ENCODE data around the gene GPS1.

The GPS1 gene

DNA sequence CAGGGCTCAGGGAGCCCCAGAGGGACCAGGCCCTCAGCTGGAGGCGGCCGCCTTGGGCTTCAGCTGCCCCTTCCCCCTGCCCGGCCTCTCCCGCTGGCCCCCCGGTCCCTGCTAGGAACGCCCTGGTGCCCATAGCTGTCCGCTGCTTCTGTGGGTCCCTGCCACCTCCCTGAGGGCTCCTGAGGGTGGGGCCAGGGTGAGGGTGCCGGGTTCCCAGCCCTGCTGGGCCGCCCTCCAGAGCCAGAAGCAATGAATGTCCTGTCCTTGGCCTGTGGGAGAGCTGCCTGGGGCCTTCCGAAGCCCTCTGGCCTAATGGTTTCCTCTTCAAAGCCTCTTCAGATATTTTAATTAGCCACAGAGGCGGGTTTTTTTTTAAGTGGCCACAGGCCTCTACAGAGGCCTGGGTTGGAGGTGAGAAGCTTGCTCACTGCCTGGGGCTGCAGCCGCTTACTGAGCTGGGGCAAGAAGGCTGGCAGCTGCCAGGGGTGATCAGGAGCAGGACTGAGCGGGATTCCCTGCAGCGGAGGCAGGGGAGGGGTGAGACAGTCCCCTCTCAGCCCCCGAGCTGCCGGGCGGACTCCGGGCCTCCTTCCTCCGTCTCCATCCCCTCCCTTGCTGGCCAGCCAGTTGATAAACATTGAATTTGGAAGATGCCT, 38.9 kb upstream of the GPS1 start:
- TF ChIP-seq FOXP2 (optimal IDR thresholded peaks at IDR 0.05; ENCODE audit: borderline replicate concordance, extremely low read depth, extremely low read length, insufficient read depth) (no peak), TAF1 (IDR thresholded peaks at IDR 0.05; ENCODE audit: borderline replicate concordance, insufficient read depth, low read length) (no peak), POLR2AphosphoS5 (IDR thresholded peaks at IDR 0.05; ENCODE audit: low read depth, low read length) (no peak), SIN3A (IDR thresholded peaks at IDR 0.05; ENCODE audit: borderline replicate concordance, insufficient read depth, low read length) (no peak)
- TF ChIP-seq, protein P1, sequence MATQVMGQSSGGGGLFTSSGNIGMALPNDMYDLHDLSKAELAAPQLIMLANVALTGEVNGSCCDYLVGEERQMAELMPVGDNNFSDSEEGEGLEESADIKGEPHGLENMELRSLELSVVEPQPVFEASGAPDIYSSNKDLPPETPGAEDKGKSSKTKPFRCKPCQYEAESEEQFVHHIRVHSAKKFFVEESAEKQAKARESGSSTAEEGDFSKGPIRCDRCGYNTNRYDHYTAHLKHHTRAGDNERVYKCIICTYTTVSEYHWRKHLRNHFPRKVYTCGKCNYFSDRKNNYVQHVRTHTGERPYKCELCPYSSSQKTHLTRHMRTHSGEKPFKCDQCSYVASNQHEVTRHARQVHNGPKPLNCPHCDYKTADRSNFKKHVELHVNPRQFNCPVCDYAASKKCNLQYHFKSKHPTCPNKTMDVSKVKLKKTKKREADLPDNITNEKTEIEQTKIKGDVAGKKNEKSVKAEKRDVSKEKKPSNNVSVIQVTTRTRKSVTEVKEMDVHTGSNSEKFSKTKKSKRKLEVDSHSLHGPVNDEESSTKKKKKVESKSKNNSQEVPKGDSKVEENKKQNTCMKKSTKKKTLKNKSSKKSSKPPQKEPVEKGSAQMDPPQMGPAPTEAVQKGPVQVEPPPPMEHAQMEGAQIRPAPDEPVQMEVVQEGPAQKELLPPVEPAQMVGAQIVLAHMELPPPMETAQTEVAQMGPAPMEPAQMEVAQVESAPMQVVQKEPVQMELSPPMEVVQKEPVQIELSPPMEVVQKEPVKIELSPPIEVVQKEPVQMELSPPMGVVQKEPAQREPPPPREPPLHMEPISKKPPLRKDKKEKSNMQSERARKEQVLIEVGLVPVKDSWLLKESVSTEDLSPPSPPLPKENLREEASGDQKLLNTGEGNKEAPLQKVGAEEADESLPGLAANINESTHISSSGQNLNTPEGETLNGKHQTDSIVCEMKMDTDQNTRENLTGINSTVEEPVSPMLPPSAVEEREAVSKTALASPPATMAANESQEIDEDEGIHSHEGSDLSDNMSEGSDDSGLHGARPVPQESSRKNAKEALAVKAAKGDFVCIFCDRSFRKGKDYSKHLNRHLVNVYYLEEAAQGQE (IDR thresholded peaks at IDR 0.05; ENCODE audit: insufficient read depth in 1 of 2, low read depth in 2 of 2, low read length in 2 of 2): no peak

DNA sequence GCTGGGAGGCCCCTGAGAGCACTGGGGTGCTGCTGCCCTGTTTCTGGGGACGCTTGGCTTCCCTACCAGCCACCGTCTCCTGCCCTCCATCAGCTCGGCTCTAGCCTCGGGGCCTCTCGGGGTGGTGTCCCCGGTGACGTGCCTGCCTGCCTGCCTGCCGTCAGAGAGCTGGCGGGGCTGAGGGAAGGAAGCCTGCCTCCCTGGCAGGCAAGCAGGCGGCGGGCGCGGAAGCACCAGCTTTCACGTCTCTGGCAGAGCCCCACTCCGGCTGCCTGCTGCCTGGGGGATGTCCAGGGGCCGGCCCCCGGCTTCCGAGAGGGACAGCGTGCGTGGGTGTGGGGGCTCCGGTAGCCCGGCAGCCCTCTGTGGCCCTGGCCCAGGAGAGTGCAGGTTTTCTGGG, 38.4 kb upstream of the GPS1 start:
- TF ChIP-seq TAF1 (IDR thresholded peaks at IDR 0.05; ENCODE audit: borderline replicate concordance, insufficient read depth, low read length) (no peak), FOXP2 (optimal IDR thresholded peaks at IDR 0.05; ENCODE audit: borderline replicate concordance, extremely low read depth, extremely low read length, insufficient read depth) (no peak), SIN3A (IDR thresholded peaks at IDR 0.05; ENCODE audit: borderline replicate concordance, insufficient read depth, low read length) (no peak), POLR2AphosphoS5 (IDR thresholded peaks at IDR 0.05; ENCODE audit: low read depth, low read length) (no peak)
- TF ChIP-seq, protein P1 (IDR thresholded peaks at IDR 0.05; ENCODE audit: insufficient read depth in 1 of 2, low read depth in 2 of 2, low read length in 2 of 2): no peak

DNA sequence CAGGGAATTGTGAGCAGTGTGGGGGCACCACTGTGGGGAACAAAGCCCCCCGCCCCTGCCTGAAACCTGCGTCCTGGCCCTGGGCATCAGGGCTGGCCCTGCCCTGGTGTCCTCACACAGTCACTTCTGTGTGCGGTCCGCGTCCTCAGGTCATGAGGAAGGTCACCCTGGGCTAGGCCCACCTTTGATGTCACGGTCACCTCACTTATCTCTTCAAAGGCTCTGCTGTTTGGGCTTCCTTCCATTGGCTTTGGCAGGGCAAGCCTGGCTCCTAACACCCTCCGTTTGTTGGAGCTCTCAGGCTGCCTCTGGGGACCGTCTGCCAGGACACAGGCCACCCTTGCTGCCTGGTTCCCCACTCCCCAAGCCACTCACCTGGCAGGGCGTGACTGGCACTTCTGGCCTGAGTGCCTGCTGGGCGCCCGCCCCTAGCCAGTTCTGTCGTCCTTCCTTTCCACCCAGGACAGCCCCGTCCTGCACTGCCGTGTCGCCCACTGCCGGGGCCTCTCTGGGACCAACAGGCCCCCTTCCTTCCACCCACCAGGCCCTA, 37.9 kb upstream of the GPS1 start:
- TF ChIP-seq FOXP2 (optimal IDR thresholded peaks at IDR 0.05; ENCODE audit: borderline replicate concordance, extremely low read depth, extremely low read length, insufficient read depth): no peak
- TF ChIP-seq TAF1 (IDR thresholded peaks at IDR 0.05; ENCODE audit: borderline replicate concordance, insufficient read depth, low read length): no peak
- no peak for TF ChIP-seq POLR2AphosphoS5 (IDR thresholded peaks at IDR 0.05; ENCODE audit: low read depth, low read length)
- TF ChIP-seq SIN3A (IDR thresholded peaks at IDR 0.05; ENCODE audit: borderline replicate concordance, insufficient read depth, low read length): no peak

DNA sequence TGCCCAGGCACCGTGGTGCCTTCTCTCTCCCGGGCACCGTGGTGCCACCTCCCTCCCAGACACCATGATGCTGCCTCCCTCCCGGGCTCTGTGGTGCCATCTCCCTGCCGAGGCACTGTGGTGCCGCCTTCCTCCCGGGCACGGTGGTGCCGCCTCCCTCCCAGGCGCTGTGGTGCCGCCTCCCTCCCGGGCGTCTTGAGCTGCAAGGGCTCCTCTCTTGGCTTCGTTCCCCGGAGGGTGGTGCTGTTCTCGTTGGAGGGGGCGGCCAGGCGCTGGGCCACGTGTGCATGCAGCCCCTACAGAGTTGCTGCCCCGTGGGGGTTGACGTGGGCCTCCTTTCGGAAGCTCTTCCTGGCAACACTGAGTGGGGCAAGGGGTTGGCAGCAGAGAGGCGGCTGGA, 37.3 kb upstream of the GPS1 start:
- TF ChIP-seq POLR2AphosphoS5 (IDR thresholded peaks at IDR 0.05; ENCODE audit: low read depth, low read length) (no peak), TAF1 (IDR thresholded peaks at IDR 0.05; ENCODE audit: borderline replicate concordance, insufficient read depth, low read length) (no peak), SIN3A (IDR thresholded peaks at IDR 0.05; ENCODE audit: borderline replicate concordance, insufficient read depth, low read length) (no peak), FOXP2 (optimal IDR thresholded peaks at IDR 0.05; ENCODE audit: borderline replicate concordance, extremely low read depth, extremely low read length, insufficient read depth) (no peak)
- TF ChIP-seq, protein P1 (IDR thresholded peaks at IDR 0.05; ENCODE audit: insufficient read depth in 1 of 2, low read depth in 2 of 2, low read length in 2 of 2): no peak

DNA sequence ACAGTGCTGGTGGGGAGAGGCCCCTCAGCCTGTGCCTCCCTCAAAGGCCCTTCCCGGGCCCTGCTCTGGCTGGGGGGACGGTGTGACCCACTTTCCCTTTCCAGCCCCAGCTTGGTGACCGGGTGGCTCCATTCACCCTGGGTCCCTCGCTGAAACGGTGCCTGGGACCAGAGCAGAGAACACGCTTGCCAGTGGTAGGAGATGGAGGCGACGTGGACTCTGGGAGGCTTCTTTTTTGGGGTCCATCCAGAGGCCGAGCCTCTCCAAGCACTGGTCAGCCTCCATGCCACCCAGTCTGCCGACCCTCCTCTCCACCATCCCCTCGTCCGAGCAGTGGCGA, 36.8 kb upstream of the GPS1 start:
- TF ChIP-seq POLR2AphosphoS5 (IDR thresholded peaks at IDR 0.05; ENCODE audit: low read depth, low read length) (no peak), FOXP2 (optimal IDR thresholded peaks at IDR 0.05; ENCODE audit: borderline replicate concordance, extremely low read depth, extremely low read length, insufficient read depth) (no peak), TAF1 (IDR thresholded peaks at IDR 0.05; ENCODE audit: borderline replicate concordance, insufficient read depth, low read length) (no peak), SIN3A (IDR thresholded peaks at IDR 0.05; ENCODE audit: borderline replicate concordance, insufficient read depth, low read length) (no peak)
- TF ChIP-seq, protein P1 (IDR thresholded peaks at IDR 0.05; ENCODE audit: insufficient read depth in 1 of 2, low read depth in 2 of 2, low read length in 2 of 2): no peak
